GM21529 (cell line): ENCODE data around the gene TOP1.

Source experiments
- ATAC-seq: cut with Tn5 transposase; IDR thresholded peaks from one replicate; pipeline ENCODE4 v1.9.1; 2021; ENCODE audit not compliant: unreplicated experiment

Gene TOP1

DNA sequence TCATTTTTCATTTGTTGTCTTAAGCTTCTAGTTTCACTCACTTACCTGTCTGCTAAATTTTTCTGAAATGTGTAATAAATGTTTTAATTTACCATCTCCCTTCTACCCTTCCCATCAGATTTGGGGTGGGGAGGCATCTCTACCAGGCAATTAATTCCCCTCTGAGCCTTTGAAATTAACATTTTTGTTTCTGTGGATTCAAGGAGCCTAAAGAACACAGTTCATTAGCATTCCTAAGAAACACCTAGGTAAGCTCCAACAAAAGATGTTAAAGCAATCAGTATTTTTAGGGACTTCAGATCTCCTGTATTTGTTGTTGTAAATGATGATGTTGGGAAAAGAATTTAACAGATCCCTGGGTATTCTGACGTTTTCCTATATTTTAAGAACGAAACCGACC lies 6.6 kb downstream of the TOP1 start:
- ATAC-seq = no peak

DNA sequence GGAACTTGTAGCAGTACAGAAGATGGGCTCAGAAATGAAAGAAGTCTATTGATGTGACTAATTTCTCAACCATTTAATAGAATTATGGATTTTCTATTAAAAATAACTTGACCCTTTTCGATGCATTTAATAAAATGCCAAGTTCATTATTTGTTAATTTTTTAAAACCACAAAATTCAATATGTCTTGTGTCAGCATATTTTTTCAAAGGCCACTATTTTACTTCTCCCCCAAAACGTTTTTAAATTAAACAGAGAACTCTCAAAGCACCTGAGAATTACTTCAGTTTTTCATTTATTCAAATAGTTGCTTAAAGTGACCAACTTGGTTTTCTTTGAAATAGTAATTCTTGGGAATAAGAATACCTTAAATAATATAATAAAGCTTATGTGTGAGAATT lies 8.6 kb downstream of the TOP1 start:
- ATAC-seq = no peak

DNA sequence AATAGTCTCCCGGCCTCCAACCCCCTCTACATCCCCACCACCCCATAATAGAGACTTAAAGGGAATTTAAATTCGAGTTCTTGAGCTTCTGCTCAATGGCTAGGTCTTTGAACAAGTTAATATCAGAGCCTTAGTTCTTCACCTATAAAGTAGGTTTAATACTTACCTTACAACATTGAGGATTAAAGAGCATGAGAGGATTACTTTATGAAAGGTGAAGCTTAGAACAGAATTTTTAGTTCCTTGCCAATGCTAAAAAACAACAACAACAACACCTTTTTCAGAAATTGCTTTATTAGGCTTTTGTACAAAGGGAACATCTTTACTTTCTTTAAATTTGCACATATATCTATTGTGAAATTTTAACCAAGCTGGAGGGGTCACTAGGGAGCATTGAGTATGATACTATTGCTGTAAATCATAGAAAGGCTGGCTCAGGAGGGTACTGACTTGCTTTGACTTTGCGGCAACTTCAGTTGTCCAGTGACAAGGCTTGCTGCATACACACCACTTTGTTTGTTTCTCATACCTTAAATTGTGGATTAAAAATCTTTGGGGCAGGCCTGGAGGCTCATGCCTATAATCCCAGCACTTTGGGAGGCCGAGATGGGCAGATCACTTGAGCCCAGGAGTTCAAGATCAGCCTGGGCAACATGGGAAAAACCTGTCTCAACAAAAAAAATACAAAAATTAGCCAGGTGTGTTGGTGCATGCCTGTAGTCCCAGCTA lies 9.7 kb downstream of the TOP1 start:
- ATAC-seq = no peak

GRCh38 chr20:41038878-41039404 lies 10.3 kb downstream of the TOP1 start:
- no peak for ATAC-seq

DNA sequence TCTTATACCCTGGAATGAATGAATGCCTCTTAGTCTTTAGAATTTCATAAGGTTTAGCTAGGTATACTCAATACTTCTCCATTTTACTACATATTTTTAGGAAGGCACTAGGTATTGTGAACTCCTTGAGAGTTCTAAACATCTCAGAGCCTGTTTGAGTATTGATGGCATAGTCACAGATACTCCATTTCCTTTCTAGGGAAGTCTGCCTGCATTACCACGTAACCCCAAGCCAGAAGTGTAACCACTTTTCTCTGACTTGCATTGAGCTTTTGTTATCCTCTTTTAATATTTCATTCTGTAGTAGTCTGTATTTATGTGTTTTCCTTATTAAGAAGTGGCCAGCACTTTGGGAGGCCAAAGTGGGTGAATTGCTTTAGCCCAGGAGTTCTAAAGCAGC lies 12.2 kb downstream of the TOP1 start:
- ATAC-seq = no peak

GRCh38 chr20:41041693-41042092 lies 13.1 kb downstream of the TOP1 start:
- no peak for ATAC-seq

DNA sequence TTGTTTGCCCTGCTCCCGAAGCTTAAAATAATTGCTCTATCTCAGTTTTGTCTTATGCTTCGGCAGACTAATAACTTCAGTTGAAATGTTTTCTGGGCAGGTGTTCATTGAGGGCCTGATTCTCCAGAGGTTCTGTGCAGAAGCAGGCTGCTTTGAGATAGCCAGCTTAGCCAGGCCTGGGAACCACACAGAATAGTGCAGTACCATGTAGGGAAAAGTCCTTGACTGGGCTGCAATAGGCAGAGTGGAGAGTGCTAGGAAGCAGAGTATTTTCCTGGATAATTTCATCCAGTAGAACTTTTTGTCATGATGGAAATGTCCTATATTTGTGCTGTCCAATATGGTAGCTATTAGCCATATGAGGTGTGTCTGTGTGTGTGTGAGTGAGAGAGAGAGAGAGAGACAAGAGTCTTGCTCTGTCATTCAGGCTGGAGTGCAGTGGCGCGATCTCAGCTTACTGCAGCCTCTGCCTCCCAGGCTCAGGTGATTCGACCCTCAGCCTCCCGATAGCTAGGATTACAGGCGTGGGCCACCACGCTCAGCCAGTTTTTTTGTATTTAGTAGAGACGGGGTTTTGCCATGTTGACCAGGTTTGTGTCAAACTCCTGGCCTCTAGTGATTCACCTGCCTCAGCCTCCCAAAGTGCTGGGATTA lies 15.9 kb downstream of the TOP1 start:
- ATAC-seq = no peak

GRCh38 chr20:41045671-41046070 lies 17.0 kb downstream of the TOP1 start:
- ATAC-seq = no peak

GRCh38 chr20:41046716-41047115 lies 18.1 kb downstream of the TOP1 start:
- ATAC-seq = no peak

DNA sequence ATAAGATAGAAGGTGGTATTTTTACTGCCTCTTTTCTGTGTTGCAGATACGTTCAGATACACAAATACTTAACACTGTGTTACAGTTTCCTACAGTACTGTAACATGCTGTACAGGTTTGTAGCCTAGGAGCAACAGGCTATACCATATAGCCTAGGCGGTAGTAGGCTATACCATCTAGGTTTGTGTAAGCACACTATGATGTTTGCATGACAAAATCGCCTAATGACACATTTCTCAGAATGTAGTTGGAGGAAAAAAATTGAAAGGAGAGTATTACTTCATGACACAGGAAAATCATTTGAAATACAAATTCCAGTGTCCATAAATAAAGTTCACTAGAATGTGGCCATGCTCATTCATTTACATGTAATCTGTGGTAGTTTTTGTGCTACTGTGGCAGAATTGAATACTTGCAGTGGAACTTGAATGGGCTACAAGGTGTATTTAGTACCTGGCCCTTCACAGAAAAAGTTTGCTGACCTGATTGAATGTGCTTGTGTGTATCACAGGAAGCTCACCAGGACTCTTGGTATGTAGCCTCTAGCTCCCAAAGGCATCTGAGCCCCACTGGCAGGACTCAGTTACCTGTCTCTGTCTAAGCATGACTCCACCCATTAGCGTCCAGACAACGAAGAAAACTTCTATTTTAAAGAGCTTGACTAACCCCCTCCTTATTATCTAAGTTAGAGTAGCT lies 18.8 kb downstream of the TOP1 start:
- peak; percentile 24 for ATAC-seq

DNA sequence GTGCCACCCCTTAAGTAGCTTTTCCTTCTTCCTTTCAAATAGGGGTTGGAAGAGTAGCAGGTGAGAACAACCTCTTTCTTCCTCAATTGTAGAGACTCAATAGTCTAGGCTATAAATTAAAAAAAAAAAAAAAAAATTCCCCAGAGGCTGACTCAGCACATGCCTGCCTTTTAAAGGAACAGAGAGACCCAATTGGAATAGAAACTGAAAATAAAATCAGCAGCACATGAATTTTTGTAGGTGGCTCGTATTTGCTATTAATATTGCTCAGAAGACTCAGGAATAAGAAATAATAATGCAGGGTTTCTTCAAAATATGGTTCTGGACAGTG lies 19.3 kb downstream of the TOP1 start:
- peak; percentile 49 for ATAC-seq

GRCh38 chr20:41048461-41049301 lies 20.1 kb downstream of the TOP1 start:
- no peak for ATAC-seq

- ATAC-seq = no peak
These were observed 20.8 kb downstream of the TOP1 start for GRCh38 chr20:41049451-41049850.

- ATAC-seq = no peak
These were observed 21.9 kb downstream of the TOP1 start for GRCh38 chr20:41050361-41051008.

- ATAC-seq = no peak
These were observed 22.6 kb downstream of the TOP1 start for GRCh38 chr20:41051009-41051825.

GRCh38 chr20:41052742-41053419 lies 24.3 kb downstream of the TOP1 start:
- no peak for ATAC-seq

DNA sequence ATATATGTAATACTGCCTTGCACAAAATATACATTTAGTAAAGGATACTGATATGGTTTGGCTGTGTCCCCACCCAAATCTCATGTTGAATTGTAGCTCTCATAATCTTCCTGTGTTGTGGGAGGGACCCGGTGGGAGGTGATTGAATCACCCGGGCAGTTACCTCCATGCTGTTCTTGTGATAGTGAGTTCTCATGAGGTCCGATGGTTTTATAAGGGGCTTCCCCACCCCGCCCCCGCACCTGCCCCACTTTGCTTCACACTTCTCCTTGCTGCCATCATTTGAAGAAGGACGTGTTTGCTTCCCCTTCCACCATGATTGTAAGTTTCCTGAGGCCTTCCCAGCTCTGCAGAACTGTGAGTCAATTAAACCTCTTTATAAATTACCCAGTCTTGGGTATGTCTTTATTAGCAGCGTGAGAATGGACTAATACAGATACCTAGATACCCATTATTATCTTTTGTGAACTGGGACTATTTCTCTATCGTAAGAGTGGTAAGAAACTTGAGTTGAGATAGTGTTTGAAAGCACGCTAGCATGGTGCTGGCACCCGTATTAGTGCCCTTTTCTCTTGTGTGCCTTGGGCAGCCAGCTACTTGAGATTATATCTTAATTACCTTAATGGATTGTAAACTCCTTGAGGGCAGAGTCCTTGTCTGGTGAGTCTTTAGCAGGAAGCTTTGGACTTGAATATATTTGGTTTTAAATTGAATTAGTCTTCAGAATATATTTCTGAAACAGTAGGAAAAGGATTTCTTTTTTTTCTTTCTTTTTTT lies 25.6 kb downstream of the TOP1 start:
- no peak for ATAC-seq

- no peak for ATAC-seq
These were observed 26.2 kb downstream of the TOP1 start for GRCh38 chr20:41054847-41055230.

- no peak for ATAC-seq
These were observed 27.1 kb downstream of the TOP1 start for GRCh38 chr20:41055679-41056078.
